Fibroblast of skin of back (primary cell): ENCODE measurements around the gene FOXL3.
A peak's percentile ranks its signal among the peaks of the same experiment; 100 is the strongest.
"Not testable (repeated sequence)": the region's sequence is repeated elsewhere in the genome, so short reads cannot be mapped to it uniquely, and the experiment has no call there.

Source experiments
- DNase-seq: peaks from one replicate; pipeline ENCODE4 v3.0.0-alpha.2; 2013

The FOXL3 gene

DNA sequence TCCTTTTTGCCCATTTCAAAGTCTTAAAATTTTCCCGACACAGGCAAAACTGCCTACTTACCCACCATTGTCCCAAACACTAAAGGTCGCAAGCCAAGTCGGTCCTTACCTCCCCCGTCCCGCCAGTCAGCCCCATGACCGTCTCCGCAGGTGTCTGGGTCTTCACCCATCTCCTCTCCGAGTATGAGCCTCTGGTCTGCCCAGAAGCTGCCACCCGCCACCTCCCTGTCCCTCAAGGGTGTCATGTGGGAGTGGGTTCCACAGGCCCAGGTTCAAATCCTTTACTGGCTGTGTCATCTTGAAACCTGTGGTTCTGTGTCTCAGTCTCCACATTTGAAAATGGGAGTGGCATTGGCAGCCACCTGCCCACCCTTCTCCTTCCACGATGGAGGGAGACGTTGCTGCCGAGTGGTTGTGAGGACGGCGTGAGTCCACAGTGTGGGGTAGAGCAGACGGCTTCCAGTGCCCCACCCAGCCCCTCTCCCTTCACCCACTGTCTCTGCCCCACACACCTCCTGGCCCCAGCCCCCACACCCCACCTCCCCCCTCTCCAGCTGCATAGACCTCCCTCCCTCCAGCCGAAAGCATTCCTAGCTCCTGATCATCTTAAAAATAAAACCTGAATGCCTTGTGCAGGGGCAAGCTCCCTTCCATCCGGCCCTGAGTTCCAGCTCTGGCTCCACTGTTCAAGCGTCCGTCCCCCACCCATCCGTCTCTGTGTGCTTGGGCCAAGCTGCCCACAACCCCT lies 35.3 kb downstream of the FOXL3 start:
- DNase-seq, result no peak

DNA sequence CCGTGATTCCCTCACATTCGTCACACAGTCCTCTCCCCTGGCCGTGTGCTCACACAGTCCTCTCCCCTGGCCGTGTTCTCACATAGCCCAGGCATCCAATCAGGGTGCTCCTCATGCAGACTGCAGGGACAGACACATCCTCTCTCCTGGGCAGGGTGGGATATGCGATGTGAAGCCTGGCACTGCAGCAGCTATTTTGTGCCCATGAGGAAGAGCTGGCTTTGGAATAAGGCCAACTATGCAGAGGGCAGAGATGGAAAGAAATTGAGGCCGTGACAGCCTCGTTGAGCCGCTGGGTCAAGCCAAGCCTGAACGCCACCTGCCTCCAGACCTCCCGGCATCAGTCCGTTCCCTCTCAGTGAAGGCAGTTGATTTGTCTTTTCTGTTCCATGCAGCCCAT lies 35.8 kb downstream of the FOXL3 start:
- no peak for DNase-seq

DNA sequence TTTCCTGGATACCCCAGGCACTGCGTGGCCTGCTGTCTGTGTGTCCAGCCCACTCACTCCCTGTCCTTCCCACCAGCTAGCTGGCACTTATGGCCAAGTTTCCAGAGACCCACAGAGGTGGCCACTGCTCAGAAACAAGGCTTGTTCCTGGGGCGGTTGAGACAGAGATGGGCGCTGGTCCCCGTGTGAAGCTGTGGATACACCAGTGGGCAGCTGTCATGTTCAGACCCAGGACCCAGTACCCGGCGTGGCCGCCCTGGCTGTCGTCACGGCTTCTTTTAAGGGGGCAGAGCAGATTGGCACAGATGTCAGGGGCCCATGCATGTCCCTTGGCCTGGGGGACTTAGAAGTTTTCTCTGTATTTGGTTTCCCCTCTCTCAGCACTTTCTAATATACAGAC lies 36.3 kb downstream of the FOXL3 start:
- no peak for DNase-seq

DNA sequence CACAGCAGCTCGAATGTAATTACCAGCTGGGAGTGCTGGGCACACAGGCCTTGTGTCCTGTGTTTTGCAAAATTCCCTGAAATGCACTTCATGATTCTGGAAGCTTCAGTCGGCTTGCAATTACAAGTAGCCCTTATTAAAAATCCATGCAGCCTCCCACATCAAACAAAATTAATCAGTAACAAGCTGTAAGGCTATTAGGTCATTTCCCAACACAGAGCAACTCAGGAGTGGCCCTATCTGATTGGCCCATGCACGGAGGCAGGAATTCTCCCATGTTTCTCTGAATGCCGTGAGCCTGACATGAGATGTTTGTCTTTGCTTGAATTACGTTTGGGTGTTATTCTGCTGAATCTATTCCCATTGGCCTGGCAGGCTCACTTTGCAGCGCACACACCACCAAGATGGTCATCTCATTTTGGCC lies 36.9 kb downstream of the FOXL3 start:
- no peak for DNase-seq

DNA sequence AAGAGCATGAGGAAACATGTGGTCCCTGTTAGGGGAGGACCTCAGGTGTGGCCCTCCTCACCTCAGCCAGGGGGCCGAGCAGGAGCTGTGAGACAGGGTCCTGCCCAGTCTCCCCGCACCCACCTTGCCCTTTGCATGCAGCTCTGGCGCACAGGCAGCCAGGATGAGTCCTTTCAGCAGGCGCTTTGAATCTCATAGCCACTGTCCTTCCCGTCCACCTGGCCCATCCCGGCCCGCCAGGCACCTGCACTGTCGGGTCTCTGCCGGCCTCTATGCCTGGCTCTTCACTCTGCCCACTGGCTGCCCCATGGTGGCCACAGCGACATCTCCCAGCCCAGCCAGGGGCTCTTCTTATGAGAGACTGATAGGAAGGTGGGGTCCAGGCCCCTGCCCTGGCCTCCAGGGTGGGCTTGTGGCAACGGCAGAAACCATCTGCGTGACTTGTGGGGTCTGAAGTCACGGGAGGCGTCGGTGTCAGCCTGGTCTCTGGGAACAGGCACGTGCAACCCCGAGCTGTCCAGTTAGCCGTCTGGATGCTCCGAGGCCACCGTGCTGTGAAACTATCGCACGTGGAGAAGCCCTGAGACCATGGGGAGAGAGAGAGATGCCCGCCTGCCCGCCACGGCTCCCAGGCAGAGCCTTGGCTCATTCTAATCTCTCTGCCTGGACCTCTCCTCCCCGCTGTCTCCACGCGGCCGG lies 37.4 kb downstream of the FOXL3 start:
- no peak for DNase-seq

DNA sequence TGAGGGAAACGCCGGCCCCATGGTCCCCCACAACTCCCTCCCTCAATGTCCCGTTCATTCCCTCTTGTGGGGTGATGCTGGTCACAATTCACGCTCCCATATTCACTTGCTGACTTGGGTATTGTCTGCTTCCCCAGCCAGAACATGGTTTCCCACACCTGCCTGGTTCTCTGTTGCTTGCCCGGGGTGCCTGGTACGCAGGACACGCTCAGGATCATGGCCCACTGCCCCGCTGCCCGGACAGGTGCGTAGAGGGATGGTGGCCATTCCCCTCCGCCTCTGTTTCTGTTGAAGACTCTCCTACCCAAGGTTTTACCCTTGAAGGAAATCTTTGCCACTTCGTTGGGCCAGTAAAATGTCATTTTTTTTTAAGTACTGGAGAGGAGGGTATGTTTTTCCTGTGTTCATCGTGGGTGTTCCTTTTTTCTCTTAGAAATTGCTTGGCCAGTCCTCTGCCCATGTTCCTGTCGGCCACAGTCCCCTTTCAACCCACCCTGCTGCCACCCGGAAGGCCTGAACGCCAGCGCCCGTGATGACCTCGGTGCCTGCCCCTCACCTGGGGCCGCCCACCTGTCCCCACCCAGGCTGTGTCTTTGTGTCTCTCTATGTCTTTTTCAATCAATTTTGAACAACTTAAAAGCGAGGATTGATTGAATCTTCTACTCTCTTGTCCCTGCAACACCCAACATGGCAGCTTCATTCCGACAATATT lies 38.2 kb downstream of the FOXL3 start:
- DNase-seq, result no peak

DNA sequence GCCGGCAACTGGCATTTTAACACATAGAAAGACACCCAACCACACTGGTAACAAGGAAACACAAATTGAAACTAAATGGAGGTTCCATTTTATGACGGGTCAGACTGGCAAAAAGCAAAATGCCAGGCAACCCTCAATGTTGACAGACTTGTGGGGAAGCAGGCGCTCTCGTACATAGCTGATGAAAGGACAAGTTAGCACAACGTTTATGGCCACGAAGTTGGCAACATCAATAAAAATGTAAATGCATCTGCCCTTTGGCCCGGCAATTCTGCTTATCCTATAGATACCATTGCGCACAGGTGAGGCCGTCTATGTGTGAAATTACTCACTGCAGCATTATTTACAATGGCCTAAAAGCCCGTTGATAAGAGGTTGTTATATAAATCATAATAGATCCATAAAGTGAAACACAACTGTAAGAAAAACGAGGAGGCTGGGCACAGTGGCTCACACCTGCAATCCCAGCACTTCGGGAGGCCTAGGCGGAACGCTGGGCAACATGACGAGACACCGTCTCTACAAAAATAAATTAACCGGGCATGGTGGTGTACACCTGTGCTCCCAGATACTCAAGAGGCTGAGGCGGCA lies 39.8 kb downstream of the FOXL3 start:
- DNase-seq, result no peak

DNA sequence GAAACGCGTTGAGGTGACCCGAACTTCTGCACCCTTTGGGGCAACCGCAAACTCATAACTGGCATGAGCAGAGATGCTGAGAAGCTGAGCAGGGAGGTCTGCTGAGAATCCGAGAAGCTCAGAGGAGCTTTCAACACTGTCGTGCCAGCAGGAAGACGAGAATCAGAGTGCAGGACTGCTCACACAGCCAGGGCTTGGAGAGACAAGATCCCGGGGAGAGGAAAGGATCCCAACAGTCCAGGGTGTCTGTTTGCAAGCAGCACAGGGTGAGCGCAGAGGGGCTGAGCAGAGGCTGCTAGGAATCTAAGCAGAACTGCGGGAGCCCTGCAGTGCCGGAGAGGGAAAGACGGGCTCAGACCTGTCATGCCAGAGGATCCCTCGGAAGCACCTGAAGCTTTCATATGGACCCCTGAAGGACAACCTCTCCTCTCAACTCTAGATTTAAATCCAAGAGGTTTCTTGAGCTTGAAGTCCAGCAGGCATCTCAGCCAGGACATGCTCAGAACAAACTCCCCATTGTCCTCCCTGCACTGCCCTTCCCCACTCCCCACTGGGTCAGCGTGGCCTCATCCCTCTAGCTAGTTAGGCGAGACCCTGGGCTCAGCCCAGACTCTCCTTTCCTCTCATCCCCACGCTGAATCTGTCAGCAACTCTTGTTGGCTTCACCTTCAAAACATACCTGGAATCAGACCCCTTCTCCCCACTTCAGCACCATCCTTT lies 40.7 kb downstream of the FOXL3 start:
- DNase-seq, result no peak

DNA sequence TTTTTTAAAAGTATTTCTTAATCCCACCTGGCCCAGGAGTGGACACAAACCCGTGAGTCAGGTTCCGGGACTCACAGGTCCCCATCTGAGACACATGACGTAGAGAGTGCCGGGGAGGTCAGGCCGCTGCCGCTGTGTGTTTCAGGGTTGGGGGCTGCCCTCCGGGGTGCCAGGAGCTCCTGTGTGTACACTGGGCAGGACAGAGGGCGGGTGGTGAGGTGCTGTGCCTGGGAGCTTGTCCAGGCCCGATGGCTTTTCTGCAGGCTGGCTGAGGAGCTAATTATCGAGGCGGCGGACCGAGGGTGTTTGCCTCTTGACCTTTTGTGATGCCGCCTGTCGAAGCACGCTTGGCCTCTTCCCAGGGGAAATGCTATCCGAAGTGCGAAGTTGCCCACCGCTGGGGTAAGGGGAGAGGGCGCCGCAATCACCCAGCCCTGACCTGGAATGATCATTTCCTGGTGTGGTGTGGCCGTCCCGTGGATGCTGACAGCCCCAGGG lies 42.1 kb downstream of the FOXL3 start:
- no peak for DNase-seq

DNA sequence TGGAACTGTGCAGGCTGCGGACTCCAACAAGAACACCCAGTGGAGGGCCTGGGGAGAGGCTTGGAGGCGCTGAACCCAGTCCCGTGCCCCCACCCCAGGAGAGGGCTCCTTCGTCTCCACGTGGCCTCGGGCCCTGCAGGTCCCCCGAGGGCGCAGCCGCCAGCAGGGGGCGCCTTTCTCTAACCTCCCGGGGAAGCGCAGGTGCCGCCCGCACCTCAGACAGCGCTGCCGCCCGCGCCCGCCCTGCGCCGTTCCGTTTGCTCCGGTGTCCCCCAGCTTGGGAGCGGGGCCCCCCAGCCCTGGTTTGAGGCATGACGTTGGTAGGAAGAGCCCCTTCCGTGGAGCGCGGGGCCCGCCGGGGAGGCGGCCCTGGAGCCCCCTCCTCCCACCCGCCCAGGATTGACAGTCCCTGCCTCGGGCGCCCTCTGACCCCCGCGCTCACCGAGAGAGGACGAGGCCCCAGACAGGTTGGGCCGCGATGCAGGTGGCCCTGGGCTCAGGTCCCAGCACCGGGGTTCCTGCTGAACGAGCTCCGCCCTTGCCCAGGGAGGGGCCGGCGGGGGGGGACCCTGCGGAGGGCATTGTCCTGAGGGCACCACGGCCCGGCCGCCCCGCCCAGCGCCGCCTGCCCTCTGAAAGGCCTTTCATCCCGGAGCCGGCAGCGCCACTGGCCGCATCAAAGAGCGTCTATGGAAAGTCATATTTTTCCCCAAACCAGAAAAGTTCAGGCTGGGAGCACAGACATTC lies 42.8 kb downstream of the FOXL3 start:
- peak; percentile 43 for DNase-seq

DNA sequence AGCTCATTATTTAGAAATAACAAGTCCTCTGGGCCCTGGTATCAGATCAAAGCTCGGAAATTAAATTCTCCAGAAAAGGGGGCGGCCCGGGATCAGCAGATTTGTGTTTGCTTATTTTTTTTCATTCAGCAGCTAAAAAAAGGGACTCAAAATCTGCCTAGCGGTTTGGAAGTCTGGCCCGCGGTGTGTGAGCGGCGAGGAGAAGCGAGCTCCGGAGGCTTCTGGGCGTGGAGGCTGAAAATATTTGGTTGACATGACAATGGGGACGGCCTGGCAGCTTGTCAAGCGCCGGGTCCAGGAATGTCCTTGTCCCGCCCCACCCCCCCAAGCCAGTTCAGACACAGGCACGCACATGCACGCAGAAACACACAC lies 43.4 kb downstream of the FOXL3 start:
- DNase-seq, result peak; percentile 67

DNA sequence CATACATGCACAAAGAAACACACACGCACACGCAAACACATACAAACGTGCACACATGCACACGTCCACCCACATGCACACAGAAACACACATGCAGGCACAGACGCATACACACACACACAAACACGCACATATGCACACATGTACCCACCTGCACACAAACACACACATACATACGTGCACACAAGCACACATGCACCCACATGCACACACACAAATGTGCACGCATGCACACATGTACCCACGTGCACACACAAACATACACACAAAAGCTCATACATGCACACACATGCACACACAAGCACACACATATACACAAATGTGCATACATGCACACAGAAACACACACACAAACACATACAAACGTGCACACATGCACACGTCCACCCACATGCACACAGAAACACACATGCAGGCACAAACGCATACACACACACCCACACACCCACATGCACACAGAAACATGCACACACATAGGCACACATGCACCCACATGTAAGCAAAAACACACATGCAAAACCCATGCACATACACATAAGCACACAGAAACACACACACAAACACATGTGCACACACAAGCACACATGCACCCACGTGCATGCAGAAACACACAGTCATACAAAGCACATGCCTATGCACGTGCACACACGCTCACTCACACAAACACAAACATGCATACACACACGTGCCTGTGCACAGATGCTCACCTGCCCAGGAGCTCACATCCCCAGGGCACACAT lies 44.8 kb downstream of the FOXL3 start:
- no peak for DNase-seq

DNA sequence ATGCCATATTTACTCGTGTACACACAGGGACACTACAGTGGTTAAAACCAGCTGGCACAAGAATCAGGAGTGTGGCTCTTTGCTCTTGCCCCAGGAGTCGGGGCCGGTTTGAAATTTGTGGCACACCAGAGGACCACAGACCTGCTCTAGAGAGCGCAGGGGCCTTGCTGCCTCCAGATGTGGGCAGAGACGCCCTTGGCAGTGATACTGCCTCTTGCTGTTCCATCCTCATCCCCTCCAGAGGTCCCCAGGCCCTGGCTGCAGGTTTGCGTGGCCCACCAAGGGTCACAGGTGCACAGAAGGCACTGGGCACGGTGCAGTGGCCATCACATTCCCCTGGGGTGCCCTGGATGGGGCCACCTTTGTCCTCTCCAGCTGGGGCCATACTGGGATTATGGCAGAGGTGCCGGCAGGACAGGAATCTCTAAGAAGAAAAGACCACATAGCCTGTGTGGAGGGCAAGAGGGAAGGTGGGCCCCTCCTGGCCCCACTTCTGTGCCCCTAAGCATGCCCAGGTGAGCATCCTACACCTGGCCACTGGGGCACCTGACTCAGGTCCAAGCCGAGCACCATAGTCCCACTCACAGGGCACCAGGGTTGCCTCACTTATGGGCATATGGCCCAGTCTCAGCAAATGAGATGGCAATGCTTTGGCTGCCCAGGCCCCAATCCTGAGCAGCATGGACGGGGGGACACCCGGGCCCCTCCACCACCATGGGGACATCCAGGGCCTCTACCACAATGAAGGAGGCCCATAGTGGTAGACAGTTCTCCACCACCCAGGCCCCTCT lies 45.6 kb downstream of the FOXL3 start:
- DNase-seq, result no peak

DNA sequence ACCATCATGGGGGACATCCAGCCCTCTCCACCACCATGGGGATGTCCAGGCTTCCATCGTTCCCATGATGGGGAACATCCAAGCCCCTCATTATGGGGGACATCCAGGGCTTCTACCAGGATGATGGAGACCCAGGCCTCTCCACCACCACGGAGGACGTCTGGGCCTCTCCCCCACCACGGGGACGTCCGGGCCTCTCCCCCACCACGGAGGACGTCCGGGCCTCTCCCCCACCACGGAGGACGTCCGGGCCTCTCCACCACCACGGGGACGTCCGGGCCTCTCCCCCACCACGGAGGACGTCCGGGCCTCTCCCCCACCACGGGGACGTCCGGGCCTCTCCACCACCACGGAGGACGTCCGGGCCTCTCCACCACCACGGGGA lies 46.2 kb downstream of the FOXL3 start:
- DNase-seq, result not testable (repeated sequence)

DNA sequence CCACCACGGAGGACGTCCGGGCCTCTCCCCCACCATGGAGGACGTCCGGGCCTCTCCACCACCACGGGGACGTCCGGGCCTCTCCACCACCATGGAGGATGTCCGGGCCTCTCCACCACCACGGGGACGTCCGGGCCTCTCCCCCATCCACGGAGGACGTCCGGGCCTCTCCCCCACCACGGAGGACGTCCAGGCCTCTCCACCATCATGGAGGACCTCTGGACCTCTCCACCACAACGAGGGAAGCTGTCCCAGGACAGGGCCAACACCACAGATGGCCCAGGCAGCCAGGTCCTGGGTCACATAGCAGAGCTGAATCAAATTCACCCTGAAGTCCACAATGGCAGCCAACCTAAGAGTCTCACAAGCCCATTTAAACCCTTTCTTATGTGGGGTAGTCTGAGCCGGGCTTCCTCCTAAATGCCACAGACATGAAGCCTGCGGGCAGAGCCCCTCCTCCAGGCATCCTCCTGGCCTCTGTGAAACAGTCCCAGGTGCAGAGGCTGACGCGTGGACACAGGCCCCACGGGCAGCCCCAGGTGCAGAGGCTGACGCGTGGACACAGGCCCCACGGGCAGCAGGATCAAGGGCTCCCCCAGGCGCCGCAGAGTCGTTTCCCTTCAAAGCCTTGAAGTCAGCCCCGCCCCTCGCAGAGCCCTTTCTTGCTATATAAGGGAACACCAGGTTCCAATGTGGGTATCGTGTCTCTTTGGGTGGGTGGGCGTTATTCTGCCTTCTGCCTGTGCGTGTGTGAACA lies 47.0 kb downstream of the FOXL3 start:
- DNase-seq, result no peak

DNA sequence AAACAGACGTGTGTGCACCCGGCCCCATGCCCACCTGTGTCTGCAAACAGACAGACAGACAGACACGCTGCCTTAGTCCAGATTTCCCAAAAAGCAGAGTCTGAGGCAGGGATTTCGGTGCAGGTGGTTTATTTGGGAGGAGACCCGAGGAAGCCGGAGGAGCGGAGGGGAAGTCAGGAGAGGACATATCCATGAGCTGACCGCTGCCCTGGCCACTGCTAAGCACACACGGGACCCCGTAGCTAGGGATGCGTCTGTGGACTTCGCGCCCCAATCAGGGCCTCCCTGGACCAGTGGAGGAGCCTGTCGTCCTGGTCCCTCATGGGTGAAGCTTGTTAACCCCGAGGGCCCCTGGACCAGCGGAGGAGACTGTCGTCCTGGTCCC lies 47.6 kb downstream of the FOXL3 start:
- no peak for DNase-seq

DNA sequence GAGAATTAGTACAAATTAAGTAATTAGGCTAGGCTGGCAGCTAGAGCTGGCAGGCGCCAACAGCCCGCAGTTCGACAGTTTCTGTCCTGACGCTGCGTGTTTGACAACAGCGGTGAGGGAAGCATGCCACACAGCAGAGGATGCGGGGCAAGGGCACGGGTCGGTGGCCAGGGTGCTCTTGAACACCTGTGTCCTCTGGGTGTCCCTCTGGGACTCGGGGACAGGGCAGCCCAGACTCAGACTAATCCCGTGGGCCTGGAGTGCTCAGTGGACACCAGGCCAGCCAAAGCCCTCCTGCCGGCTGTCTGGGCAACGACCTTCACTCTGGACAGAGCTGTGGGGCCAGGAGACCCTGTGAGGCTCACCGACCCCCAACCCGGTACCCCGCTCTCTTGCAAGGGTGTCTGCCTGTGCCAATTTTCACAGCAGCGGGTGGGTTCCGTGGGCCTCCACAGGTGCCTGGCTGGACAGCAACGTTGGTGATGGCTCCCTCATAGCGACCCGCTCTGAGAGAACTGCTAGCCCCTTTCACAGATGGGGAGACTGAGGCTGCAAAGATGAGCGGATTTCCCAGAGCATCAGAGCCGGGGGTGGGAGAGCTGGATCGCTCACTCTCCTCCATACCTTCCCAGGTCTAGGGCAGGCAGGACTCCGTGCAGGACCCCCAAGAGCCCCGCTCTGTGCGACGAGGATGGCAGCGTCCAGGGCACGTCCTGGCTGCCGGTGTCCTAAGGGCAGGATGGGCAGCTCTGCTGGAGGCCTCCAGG lies 48.5 kb downstream of the FOXL3 start:
- DNase-seq, result no peak

DNA sequence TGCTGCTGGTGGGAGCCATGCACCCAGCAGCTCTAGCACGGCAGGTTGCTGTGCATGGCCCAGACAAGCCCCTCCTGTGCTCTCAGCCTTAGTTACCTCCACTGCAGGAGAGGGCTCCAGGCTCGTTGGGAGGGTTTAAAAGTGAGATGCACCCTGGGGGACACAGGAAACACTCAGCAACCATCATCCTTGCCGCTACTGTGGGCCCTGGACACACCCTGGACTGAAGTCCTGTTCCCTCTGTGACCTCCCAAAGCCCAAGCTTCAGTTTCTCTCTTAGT lies 49.0 kb downstream of the FOXL3 start:
- DNase-seq, result no peak

DNA sequence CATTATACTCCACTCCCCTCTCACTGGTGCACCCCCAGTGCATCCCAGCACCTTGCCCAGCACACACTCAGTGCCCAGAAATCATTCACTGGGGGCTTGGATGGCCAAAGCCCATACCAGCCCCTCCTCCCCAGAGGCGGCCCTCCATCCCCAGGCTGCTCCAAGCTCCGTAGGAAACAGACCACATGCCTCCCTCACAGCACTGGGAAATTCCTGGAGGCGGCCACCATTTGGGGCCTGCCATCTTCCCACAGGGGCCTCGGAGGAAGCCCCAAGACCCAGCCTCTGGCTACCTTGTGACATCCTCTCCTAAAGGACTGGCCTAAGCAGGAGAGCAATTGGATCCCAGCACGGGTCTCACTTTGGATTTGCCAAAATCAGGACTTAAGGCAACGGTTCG lies 49.7 kb downstream of the FOXL3 start:
- no peak for DNase-seq
